Esophagus muscularis mucosa (tissue), 4 donors: ENCODE results near the gene PPP1R14C. TPM values are rescaled to one million over a fixed set of nuclear protein-coding genes. Genes with fewer than 3 reads are reported as not detected.

Source experiments
- DNase-seq: peaks from one replicate; pipeline ENCODE4 v3.0.0-alpha.2; 2017; ENCODE audit errors: extremely low spot score
- H3K27ac ChIP-seq, 4 donors: fragments of 200-600 bp; sonication (generic); replicated peaks in 1 of 4; 1 replicate in 3 of 4; 2 replicates in 1 of 4; pipeline ENCODE4 v1.5.1; 2016 to 2019; ENCODE audit warnings: mild to moderate bottlenecking in 1 of 4
- H3K27me3 ChIP-seq, 4 donors: fragments of 200-600 bp; sonication (generic); one replicate each; pipeline versions ENCODE4 v1.5.1 to v1.6.0; 2016 to 2019
- H3K36me3 ChIP-seq, 4 donors: fragments of 200-600 bp; sonication (generic); one replicate each; pipeline ENCODE4 v1.5.1; 2016 to 2019
- H3K4me1 ChIP-seq, 4 donors: fragments of 200-600 bp; sonication (generic); one replicate each; pipeline ENCODE4 v1.5.1; 2016 to 2019
- H3K4me3 ChIP-seq, 4 donors: fragments of 200-600 bp; sonication (generic); 1 replicate in 2 of 4; 2 replicates in 2 of 4; pipeline ENCODE4 v1.5.1; 2016 to 2019; ENCODE audit warnings: mild to moderate bottlenecking in 4 of 4, moderate library complexity in 1 of 4
- H3K9me3 ChIP-seq, 4 donors: fragments of 200-600 bp; sonication (generic); 1 replicate in 3 of 4; 2 replicates in 1 of 4; pipeline ENCODE4 v1.5.1; 2016 to 2019
- EP300 ChIP-seq: sonication (generic); formaldehyde crosslinking; IDR thresholded peaks from one replicate; pipeline ENCODE4 v1.6.1; 2017; ENCODE audit warnings: antibody characterized with exemption
- POLR2A ChIP-seq: fragments of 450-650 bp; IDR thresholded peaks from one replicate; pipeline ENCODE4 v1.6.1; 2017; ENCODE audit warnings: antibody characterized with exemption, moderate library complexity, mild to moderate bottlenecking, low read depth
- POLR2AphosphoS5 ChIP-seq, 2 donors: sonication (generic); formaldehyde crosslinking; IDR thresholded peaks; one replicate each; pipeline ENCODE4 v1.6.1; 2017; ENCODE audit warnings: antibody characterized with exemption in 2 of 2
- WGBS: methylation state at CpG from one replicate; pipeline ENCODE4 v1.1.5; 2018; 5-methylcytosine and 5-hydroxymethylcytosine counted together
- intact Hi-C: fragments of 100-400 bp; cut with DNase I; formaldehyde crosslinking; loops from one replicate; pipeline ENCODE4 v1.15.1; 2023
- total RNA-seq, 4 donors: library from RNA; depleted of rRNA; stranded (reverse); fragments of >200 nt; gene quantifications; one replicate each; pipeline versions ENCODE4 v1.1.0 to v1.2.1, GENCODE V29; 2016
- TF ChIP-seq, protein P1 (sequence below), 3 experiments: fragments of 200-600 bp in 2 of 3; fragments of 450-650 bp in 1 of 3; sonication (generic) in 2 of 3; IDR thresholded peaks; one replicate each; pipeline ENCODE4 v1.5.1; 2017 to 2019; ENCODE audit warnings: antibody characterized with exemption in 3 of 3, mild to moderate bottlenecking in 2 of 3, moderate library complexity in 1 of 3

Gene PPP1R14C
- total RNA-seq, 4 donors from 2014 or later = 0.26 to 0.40 TPM; not detected in 2

DNA sequence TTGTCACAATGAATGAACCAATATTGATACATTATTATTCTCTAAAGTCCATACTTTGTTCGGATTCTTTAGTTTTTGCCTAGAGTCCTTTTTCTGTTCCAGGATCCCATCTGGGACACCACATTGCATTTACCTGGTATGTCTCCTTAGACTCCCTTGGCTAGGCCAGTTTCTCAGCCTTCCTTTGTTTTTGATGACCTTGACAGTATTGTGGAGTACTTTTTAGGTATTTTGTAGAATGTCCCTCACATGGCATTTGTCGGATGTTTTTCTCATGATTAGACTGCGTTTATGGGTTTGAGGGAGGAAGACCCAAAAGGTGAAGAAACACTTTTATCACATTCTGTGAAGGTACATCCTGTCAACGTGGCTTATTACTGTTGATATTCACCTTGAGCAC lies 16.9 kb downstream of the PPP1R14C start:
- intact Hi-C loops = no loop called here

DNA sequence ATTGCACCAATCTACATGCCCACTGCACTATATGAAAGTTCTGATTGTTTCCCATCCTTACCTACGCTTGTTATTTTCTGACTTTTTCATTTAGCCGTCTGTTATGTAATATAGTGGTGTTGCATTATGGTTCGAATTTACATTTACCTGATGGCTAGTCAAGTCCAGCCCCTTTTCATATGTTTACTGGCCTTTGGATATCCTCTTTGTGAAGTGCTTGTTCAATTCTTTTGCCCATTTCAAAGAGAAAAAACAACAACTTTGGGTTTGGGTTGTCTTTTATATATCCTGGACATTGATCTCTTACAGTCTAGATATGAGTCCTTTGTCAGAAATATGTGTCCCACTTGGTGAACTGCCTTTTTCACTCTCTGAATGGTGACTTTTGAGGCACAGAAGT lies 21.1 kb downstream of the PPP1R14C start:
- Histone ChIP-seq H3K9me3 (no peaks in the 10 kb centered on the region), H3K4me1 (peaks cover 0 to 4% (median 0%) of the 10 kb centered on the region in 4 donors), H3K27me3 (peaks cover 0 to 7% (median 0%) of the 10 kb centered on the region in 4 donors), H3K27ac (no peak overlapping the region), H3K4me3 (no peak overlapping the region), H3K36me3 (no peaks in the 10 kb centered on the region)
- DNase-seq = no peak
- TF ChIP-seq POLR2AphosphoS5 (IDR thresholded peaks at IDR 0.05) = no peak
- intact Hi-C loops = no loop called here
- 95% methylated on average over 3 of the region's 3 CpGs for WGBS

More for the DNA sequence above, 16.9 kb downstream of the PPP1R14C start:
- no peak overlapping the region for H3K27ac ChIP-seq
- no peaks in the 10 kb centered on the region for H3K36me3 ChIP-seq
- peaks cover 0 to 15% (median 0%) of the 10 kb centered on the region in 4 donors for H3K27me3 ChIP-seq
- H3K4me3 ChIP-seq = no peak overlapping the region
- no peaks in the 10 kb centered on the region for H3K9me3 ChIP-seq
- TF ChIP-seq, protein P1, sequence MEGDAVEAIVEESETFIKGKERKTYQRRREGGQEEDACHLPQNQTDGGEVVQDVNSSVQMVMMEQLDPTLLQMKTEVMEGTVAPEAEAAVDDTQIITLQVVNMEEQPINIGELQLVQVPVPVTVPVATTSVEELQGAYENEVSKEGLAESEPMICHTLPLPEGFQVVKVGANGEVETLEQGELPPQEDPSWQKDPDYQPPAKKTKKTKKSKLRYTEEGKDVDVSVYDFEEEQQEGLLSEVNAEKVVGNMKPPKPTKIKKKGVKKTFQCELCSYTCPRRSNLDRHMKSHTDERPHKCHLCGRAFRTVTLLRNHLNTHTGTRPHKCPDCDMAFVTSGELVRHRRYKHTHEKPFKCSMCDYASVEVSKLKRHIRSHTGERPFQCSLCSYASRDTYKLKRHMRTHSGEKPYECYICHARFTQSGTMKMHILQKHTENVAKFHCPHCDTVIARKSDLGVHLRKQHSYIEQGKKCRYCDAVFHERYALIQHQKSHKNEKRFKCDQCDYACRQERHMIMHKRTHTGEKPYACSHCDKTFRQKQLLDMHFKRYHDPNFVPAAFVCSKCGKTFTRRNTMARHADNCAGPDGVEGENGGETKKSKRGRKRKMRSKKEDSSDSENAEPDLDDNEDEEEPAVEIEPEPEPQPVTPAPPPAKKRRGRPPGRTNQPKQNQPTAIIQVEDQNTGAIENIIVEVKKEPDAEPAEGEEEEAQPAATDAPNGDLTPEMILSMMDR (IDR thresholded peaks at IDR 0.05) = no peak
- TF ChIP-seq POLR2AphosphoS5 (IDR thresholded peaks at IDR 0.05) = no peak
- no peak for TF ChIP-seq EP300
- TF ChIP-seq POLR2A = no peak
- no peak for DNase-seq
- H3K4me1 ChIP-seq = no peaks in the 10 kb centered on the region
- WGBS = 72% methylated on average over 4 of the region's 4 CpGs

DNA sequence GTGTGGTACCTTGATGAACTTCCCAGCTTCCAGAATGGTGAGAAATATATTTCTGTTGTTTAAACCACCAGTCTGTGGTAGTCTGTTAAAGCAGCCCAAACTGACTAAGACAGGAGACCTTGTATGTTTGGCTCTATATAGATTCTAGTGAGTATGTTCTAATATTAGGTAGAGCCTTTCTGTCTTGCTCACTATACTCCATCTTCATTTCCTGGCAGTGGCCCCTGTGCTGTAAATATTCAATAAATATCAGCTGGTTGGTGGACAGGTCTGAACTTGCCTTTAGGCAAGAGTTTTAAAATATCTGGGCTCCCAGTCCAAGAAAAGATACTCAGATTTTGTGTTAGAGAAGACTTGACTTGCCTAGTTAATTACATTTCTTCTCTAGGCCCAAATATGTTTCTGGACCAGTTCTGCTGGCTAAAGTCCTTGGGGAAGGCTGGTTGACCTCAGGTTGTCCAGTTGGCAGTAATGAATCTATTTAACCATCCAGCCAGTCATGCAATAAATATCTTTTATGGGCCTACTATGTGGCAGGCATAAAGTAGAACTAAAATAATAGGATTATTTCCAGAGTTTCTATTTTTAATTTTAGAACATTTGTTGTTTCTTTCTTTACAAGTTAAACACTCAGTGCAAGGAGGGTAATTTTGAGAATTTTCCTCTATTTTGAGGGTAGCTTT lies 22.3 kb downstream of the PPP1R14C start:
- no peak for DNase-seq
- Histone ChIP-seq H3K36me3 (no peaks in the 10 kb centered on the region), H3K4me1 (peaks cover 0 to 4% (median 0%) of the 10 kb centered on the region in 4 donors), H3K27ac (no peak overlapping the region), H3K27me3 (peaks cover 0 to 7% (median 0%) of the 10 kb centered on the region in 4 donors), H3K9me3 (no peaks in the 10 kb centered on the region), H3K4me3 (no peak overlapping the region)
- TF ChIP-seq POLR2AphosphoS5 (IDR thresholded peaks at IDR 0.05) (no peak), EP300 (no peak), POLR2A (no peak)
- TF ChIP-seq, protein P1 (IDR thresholded peaks at IDR 0.05) = no peak
- intact Hi-C loops = no loop called here

DNA sequence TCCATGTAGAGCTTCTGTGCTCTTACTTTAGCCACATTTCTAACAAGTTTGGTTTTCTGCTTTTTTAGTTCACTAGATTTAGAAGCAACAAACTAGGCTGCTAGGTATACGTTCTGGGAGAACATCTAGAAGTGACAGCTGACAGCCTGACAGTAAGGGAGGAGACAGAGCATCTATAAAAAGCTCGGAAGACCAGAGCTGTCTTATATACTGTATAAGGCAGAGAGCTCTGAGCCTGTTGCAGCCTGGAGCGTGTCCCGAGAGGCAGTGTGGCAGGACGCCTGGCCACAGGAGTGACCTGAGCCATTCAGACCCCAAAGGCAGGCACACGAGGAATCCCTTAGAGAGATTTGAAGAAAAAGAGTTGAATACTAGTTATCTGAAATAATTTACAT lies 24.6 kb downstream of the PPP1R14C start:
- Histone ChIP-seq H3K27me3 (no peaks in the 10 kb centered on the region), H3K4me3 (no peak overlapping the region), H3K27ac (no peak overlapping the region), H3K9me3 (no peaks in the 10 kb centered on the region), H3K4me1 (peaks cover 0 to 4% (median 0%) of the 10 kb centered on the region in 4 donors), H3K36me3 (no peaks in the 10 kb centered on the region)
- intact Hi-C loops = no loop called here
- TF ChIP-seq, protein P1 (IDR thresholded peaks at IDR 0.05) = no peak
- TF ChIP-seq POLR2AphosphoS5 (IDR thresholded peaks at IDR 0.05) = no peak
- no peak for TF ChIP-seq POLR2A
- no peak for TF ChIP-seq EP300
- WGBS = 66% methylated on average over 6 of the region's 6 CpGs
- DNase-seq = no peak

DNA sequence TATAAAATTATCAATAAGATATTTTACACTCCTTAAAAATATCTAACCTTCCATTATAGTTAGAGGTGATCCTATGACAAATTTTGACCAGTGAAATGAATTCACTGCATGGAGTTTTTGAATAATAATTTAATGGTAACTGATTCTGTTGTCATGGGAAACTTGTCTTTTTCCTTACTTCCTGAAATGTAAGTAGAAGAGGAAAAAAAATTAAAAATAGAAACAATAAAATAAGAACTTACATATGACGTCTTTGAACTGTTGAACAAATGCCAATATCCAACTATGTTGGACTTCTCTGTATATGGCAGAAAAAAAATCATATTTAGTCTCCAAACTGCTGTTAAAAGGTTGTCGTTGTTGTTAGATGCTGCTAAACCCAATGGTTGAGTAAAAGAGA lies 26.3 kb downstream of the PPP1R14C start:
- H3K4me1 ChIP-seq = peaks cover 0 to 6% (median 0%) of the 10 kb centered on the region in 4 donors
- H3K27me3 ChIP-seq = no peaks in the 10 kb centered on the region
- no peaks in the 10 kb centered on the region for H3K9me3 ChIP-seq
- no peaks in the 10 kb centered on the region for H3K36me3 ChIP-seq
- no peak for TF ChIP-seq POLR2AphosphoS5 (IDR thresholded peaks at IDR 0.05)
- no peak for TF ChIP-seq EP300
- TF ChIP-seq, protein P1 (IDR thresholded peaks at IDR 0.05) = no peak
- TF ChIP-seq POLR2A = no peak
- DNase-seq = no peak
- 52% methylated on average over 2 of the region's 2 CpGs for WGBS
- H3K27ac ChIP-seq = no peak overlapping the region
- intact Hi-C loops = no loop called here
- no peak overlapping the region for H3K4me3 ChIP-seq
